SK-N-SH (cell line): ENCODE data around the gene PAX9.

ENCODE experiments used
- ELF1 ChIP-seq: IDR thresholded peaks from 2 replicates; pipeline ENCODE4 v1.4.0; 2012
- EP300 ChIP-seq, 2 experiments: IDR thresholded peaks; 2 replicates each; pipeline versions ENCODE4 v1.4.0 to v1.6.1; 2012; ENCODE audit warnings: borderline replicate concordance in 1 of 2, low read depth in 1 of 2, low read length in 1 of 2
- FOSL2 ChIP-seq: IDR thresholded peaks from 2 replicates; pipeline ENCODE4 v1.4.0; 2012; ENCODE audit warnings: low read depth, mild to moderate bottlenecking, moderate library complexity, borderline replicate concordance
- FOXM1 ChIP-seq: IDR thresholded peaks from 2 replicates; pipeline ENCODE4 v1.4.0; 2012; ENCODE audit warnings: low read depth, mild to moderate bottlenecking
- GABPA ChIP-seq: IDR thresholded peaks from 2 replicates; pipeline ENCODE4 v1.4.0; 2012; ENCODE audit warnings: low read depth, mild to moderate bottlenecking
- NRF1 ChIP-seq: IDR thresholded peaks from 2 replicates; pipeline ENCODE4 v1.6.1; 2012; ENCODE audit warnings: low read depth, mild to moderate bottlenecking, low read length
- POLR2AphosphoS5 ChIP-seq: IDR thresholded peaks from 2 replicates; pipeline ENCODE4 v1.6.1; 2012; ENCODE audit warnings: low read depth, low read length
- TF ChIP-seq, protein P1 (sequence below): fragments of 200-600 bp; sonication (generic); IDR thresholded peaks from 2 replicates; pipeline ENCODE4 v1.6.1; 2017; ENCODE audit warnings: antibody characterized with exemption, mild to moderate bottlenecking, moderate library complexity
- TF ChIP-seq, protein P2 (sequence below): fragments of 150-350 bp; IDR thresholded peaks from 2 replicates; pipeline ENCODE4 v1.6.1; 2017; ENCODE audit warnings: antibody characterized with exemption, low read length, low read depth, borderline replicate concordance
- TF ChIP-seq, protein P3 (sequence below): IDR thresholded peaks from 2 replicates; pipeline ENCODE4 v1.6.1; 2012; ENCODE audit warnings: mild to moderate bottlenecking, low read depth, low read length, moderate library complexity
- TF ChIP-seq, protein P4 (sequence below): IDR thresholded peaks from 2 replicates; pipeline ENCODE4; 2012

DNA sequence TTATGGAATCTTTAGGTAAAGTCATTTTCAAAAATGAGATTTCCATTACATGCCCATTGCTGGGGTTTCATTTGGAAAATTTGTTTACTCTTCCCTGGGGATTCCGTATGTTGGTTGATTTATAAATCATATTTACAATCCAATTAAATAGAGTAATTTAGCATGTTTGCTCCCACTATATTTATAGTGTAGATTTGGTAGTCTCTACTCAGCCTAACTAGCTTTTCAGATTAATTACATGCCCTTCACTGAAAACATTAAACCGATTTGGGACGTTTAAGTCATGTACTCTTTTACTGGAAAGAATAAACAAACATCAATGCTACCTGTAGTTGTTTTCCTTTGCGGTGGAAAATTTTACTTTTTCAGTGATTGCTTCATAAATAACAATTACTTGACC lies 10.4 kb downstream of the PAX9 start:
- no peak for TF ChIP-seq FOXM1
- TF ChIP-seq FOSL2 = no peak
- TF ChIP-seq, protein P1, sequence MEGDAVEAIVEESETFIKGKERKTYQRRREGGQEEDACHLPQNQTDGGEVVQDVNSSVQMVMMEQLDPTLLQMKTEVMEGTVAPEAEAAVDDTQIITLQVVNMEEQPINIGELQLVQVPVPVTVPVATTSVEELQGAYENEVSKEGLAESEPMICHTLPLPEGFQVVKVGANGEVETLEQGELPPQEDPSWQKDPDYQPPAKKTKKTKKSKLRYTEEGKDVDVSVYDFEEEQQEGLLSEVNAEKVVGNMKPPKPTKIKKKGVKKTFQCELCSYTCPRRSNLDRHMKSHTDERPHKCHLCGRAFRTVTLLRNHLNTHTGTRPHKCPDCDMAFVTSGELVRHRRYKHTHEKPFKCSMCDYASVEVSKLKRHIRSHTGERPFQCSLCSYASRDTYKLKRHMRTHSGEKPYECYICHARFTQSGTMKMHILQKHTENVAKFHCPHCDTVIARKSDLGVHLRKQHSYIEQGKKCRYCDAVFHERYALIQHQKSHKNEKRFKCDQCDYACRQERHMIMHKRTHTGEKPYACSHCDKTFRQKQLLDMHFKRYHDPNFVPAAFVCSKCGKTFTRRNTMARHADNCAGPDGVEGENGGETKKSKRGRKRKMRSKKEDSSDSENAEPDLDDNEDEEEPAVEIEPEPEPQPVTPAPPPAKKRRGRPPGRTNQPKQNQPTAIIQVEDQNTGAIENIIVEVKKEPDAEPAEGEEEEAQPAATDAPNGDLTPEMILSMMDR = no peak
- TF ChIP-seq ELF1 = no peak
- no peak for TF ChIP-seq GABPA
- TF ChIP-seq EP300 (IDR thresholded peaks at IDR 0.05; ENCODE audit: borderline replicate concordance in 1 of 2, low read depth in 1 of 2, low read length in 1 of 2) = no peak
- no peak for TF ChIP-seq NRF1
- TF ChIP-seq, protein P2, sequence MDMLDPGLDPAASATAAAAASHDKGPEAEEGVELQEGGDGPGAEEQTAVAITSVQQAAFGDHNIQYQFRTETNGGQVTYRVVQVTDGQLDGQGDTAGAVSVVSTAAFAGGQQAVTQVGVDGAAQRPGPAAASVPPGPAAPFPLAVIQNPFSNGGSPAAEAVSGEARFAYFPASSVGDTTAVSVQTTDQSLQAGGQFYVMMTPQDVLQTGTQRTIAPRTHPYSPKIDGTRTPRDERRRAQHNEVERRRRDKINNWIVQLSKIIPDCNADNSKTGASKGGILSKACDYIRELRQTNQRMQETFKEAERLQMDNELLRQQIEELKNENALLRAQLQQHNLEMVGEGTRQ = no peak
- TF ChIP-seq POLR2AphosphoS5 = no peak
- TF ChIP-seq, protein P3, sequence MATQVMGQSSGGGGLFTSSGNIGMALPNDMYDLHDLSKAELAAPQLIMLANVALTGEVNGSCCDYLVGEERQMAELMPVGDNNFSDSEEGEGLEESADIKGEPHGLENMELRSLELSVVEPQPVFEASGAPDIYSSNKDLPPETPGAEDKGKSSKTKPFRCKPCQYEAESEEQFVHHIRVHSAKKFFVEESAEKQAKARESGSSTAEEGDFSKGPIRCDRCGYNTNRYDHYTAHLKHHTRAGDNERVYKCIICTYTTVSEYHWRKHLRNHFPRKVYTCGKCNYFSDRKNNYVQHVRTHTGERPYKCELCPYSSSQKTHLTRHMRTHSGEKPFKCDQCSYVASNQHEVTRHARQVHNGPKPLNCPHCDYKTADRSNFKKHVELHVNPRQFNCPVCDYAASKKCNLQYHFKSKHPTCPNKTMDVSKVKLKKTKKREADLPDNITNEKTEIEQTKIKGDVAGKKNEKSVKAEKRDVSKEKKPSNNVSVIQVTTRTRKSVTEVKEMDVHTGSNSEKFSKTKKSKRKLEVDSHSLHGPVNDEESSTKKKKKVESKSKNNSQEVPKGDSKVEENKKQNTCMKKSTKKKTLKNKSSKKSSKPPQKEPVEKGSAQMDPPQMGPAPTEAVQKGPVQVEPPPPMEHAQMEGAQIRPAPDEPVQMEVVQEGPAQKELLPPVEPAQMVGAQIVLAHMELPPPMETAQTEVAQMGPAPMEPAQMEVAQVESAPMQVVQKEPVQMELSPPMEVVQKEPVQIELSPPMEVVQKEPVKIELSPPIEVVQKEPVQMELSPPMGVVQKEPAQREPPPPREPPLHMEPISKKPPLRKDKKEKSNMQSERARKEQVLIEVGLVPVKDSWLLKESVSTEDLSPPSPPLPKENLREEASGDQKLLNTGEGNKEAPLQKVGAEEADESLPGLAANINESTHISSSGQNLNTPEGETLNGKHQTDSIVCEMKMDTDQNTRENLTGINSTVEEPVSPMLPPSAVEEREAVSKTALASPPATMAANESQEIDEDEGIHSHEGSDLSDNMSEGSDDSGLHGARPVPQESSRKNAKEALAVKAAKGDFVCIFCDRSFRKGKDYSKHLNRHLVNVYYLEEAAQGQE = no peak
- TF ChIP-seq, protein P4, sequence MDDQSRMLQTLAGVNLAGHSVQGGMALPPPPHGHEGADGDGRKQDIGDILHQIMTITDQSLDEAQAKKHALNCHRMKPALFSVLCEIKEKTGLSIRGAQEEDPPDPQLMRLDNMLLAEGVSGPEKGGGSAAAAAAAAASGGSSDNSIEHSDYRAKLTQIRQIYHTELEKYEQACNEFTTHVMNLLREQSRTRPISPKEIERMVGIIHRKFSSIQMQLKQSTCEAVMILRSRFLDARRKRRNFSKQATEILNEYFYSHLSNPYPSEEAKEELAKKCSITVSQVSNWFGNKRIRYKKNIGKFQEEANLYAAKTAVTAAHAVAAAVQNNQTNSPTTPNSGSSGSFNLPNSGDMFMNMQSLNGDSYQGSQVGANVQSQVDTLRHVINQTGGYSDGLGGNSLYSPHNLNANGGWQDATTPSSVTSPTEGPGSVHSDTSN = no peak
